HG02610 (cell line): ENCODE results near the gene IGIP.
"Not testable (repeated sequence)": the region's sequence is repeated elsewhere in the genome, so short reads cannot be mapped to it uniquely, and the experiment has no call there.

Experiments
- ATAC-seq: cut with Tn5 transposase; IDR thresholded peaks from one replicate; pipeline ENCODE4 v1.9.1; 2021; ENCODE audit warnings: mild to moderate bottlenecking, moderate library complexity; ENCODE audit not compliant: unreplicated experiment

Gene IGIP

DNA sequence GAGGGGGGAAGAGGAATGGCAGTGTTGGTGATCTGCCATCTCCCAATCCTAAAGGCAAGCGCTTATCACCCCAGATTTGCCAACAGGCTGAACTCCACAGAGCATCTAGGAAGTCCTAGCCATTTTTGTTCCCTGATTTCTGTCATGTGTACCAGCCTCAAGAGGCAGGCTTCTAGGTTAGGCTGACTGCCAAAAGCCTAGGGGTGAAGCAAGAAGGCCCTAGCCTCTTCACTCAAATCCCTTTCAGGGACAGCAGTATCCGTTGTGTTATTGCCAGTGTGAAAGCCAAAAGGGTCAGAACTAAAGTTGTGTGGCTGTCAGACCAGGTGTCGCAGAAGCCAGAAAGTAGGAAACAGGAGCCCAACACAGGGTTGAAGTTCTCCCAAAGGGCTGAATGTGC lies 14.7 kb downstream of the IGIP start:
- no peak for ATAC-seq

DNA sequence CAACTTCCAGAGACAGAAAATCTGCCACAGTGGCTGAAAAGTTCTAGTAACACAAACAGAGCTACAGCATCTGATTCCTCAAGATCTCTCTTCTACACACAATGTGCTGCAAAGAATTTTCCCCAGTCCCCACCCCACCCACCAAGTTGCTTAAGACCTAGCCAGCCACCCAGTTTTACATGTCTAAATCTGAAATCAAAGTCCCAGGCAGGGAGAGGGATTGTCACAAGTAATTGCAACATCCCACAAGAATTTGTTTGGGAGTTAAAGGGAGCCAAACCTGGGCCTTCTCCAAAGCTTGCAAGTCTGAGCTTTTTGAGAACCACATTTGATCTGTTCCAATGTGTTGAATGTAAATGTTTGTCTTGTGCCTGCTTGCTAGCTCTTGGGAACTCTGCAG lies 15.5 kb downstream of the IGIP start:
- no peak for ATAC-seq

DNA sequence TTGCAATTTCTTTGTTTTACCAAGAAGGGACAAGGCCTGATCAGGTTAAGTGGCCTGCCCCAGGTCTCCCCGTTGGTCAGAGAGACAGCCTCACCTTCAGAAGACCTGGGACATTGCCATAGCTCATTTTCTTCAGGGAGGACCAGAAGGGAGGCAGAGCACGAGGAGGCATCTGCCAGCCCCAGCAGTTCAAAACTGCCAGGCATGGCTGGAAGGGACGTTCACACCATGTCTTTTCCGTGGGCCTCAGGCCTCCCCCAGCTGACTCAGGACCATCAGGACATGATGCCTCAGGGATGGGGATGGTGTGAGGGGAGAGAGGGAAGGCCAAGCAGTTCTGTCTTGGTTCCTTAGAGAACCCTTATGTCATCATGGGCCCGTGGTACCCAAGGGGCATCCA lies 16.5 kb downstream of the IGIP start:
- ATAC-seq: no peak

DNA sequence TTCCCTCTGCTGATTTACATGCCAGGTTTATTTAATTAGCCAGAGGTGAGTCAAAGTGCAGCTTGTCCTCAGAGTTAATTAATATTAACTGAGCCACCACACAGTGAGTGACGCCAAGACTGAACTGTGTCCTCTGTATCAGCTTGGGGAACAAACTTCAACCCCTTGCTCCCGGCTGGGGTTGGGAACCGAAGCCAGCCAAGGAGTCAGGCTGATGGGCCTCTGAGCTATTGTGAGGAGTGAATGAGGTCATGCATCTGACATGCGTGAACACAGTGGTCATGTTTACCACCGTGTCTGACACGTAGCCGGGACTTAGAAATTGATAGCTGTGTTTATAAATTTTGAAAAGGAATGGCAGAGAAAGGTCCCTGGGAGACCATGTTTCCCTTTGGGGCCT lies 17.1 kb downstream of the IGIP start:
- ATAC-seq: no peak

DNA sequence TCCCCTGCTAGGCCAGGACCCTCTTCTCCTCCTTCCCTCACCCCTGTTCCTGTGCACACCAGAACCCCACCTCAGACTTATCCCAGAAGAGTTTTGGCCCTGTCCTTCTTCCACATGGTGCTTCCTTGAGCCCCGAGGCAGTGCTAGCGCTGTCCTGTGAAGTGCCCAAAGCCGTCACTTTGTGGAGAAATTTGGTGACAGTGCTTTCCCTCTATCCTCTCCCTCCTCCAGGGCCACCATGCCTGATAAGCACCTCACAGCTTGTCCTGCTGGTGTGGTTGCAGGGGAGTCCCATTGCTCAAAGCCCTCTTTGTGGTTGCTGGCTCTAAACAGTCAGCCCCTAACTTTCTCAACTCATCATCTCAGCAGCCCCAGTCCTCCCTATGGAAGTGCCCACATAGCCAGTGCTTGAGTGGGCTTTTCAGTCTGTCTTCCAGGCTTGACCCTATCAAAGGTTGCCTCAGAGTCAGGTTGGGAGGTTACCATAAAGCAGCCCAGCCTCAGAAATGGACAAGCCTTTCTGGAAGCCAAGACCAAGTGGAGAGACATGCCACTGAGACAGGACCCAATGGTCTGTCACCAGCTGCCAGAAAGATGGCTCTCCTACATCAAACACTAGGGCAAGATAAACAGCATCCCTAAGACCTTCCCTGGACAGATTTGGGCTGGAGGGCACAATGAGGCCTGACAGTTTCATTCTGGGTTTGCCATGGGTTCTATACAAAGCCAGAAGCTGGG lies 18.0 kb downstream of the IGIP start:
- peak; percentile 11 for ATAC-seq

DNA sequence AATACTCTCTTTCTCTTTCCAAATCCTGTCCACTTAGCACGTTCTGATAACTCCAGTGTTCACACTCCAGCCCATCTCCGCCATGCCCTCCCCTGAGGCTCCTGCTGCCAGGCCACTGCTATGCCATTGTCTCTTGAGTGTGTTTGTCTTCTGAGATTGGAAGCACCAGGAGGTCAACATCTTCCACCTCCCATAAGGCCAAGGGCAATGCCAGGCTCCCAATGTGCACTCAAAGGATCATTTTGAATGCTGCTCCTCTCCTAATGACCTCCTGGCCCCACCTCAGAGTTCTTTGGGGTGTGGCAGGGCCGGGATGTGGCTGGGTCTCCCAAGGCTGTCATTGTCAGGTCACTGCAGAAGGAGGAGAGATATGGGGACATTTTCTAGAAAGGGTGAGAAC lies 19.5 kb downstream of the IGIP start:
- ATAC-seq: no peak

DNA sequence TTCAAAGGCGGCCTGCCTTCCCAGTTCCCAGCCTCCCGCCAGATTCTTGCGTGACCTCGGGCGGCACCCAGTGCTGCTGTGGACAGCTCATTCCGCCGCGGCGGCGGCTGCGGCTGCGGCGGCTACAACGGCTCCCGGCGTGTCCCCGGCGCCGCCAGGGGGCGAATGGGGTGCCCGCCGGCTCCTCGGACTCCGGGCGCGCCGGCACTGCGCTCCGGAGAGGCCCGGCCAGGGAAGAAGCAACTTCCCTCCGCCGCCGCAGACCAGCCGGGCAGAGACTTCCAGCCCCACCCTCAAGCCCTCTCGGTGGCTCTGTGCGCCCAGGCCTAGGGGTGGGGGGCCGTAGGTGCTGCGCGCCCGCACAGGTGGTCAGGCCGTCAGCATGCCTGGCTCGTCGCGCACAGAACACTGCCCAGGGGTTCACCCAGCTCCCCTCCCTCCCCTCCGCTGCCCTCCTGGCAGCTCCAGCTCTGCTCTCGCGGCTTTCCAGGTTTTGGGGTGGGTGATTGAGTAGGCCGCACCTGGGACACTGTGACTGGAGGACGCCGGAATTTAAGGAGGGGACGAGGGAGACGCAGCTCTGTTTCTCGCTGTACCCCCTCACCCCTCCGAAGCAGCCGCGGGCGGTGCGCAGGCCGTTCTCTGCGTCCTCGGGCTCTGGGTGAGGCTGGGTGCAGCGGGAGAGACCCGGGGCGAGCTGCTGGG lies 20.2 kb downstream of the IGIP start:
- ATAC-seq: peak; percentile 62

DNA sequence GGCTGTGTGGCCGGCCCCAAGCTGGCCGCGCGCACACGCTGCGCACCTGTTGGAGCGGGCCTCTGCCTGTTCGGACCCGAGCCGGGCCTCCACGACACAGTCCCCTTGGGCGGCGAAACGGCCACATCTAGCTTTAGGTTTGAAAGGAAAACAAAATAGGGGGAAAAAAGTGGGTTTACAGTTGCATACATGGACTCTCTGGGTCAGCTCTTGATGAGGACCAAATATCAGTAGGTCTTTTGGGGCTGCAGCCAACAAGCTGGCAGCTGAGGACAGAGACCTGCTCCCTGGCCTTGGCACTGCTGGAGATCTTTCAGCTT lies 20.7 kb downstream of the IGIP start:
- ATAC-seq: no peak

DNA sequence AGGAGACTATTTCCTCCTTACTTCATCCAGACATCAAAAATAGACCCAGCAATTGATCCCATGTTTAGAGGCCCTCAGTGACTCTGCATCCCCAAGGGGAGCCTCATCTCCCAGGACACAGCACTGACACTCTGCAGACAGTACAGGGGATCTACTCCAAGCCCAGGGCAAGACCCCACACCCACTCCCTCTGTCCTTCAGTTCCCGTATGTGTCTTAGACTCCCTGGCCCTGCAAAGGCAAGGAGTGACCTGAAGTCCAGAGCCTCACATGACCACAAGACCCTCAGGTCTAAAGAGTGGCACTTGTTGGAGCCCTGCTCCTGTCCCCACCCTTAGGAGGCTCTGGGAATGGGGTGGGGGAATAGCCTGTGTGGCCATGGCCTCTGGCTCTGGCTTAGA lies 21.7 kb downstream of the IGIP start:
- ATAC-seq: no peak

DNA sequence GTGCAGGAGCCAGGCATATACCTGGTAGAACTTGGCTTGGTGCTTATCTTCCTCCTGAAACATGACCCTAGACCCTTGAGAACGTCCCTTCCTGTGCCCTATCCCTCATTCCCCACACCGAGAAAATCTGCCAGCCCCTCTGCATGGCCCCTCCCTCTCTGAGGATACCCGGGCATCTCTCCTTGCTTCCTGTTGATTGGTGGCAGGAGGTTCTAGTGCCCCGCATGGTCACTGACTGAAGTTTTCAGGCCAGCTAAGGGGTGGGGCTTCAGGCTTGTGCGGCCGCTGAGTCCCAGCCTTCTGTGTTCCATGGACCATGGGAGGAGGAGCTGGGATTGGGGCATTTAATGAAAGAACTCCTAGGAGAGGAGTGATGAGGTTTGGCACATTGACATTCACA lies 22.8 kb downstream of the IGIP start:
- ATAC-seq: no peak

DNA sequence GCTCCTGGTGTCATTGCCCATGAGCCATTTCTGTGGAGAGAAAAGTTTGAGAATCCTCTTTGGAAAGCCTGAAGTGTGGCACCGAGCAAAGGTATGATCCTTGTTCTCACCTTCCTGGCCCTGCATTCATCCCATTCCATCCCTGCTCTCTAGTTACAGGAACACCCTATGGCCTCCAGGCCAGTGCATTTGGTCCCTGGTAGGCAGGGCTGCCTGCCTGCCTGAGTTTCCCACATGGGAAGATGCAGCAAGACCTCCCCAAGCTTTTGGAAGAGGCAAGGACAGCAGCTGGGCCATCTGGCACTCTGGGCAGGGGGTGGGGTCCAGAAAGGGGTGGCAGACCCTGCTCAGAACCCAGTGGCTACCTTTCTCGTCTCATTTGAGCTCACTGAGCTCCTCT lies 24.5 kb downstream of the IGIP start:
- ATAC-seq: no peak

DNA sequence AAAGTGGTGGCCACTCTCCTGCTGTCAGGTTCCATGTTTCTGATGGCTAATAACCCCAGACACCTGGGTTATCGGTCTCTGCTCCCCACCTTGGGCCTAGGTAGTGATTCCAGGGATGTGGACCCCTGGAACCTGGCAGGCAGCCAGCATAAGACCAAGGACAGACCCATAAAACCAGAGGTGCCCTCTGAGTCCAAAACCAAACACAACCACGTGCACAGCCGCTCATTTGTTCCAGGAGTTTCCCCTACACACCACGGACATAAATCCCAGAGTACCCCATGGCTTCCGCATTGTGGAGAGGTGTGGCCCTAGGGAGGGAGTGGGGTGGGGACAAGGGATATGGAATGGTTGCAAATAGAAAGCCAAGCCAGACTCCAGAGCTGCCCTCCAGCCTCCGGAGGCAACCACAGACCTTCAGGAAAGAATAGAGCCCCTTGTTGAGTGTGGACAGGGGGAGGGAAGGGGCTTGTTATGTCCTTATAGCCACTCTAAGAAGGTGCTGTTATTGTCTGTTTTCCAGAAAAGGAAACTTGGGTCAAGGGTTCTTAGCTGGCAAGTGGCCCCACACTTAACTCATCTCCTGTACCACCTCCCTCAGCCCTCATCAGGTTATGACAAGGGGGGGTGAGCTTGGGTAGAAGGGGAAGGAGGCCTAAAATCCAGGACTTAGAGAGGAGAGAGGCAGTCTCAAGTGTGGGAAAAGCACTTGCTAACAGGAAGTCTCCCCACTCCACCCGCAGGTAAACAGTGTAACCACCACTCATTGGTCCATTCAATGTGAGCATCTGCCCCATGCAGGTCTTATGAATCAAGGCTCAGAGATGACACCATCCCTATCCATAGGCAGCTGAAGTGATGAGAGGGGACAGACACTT lies 25.6 kb downstream of the IGIP start:
- ATAC-seq: no peak

DNA sequence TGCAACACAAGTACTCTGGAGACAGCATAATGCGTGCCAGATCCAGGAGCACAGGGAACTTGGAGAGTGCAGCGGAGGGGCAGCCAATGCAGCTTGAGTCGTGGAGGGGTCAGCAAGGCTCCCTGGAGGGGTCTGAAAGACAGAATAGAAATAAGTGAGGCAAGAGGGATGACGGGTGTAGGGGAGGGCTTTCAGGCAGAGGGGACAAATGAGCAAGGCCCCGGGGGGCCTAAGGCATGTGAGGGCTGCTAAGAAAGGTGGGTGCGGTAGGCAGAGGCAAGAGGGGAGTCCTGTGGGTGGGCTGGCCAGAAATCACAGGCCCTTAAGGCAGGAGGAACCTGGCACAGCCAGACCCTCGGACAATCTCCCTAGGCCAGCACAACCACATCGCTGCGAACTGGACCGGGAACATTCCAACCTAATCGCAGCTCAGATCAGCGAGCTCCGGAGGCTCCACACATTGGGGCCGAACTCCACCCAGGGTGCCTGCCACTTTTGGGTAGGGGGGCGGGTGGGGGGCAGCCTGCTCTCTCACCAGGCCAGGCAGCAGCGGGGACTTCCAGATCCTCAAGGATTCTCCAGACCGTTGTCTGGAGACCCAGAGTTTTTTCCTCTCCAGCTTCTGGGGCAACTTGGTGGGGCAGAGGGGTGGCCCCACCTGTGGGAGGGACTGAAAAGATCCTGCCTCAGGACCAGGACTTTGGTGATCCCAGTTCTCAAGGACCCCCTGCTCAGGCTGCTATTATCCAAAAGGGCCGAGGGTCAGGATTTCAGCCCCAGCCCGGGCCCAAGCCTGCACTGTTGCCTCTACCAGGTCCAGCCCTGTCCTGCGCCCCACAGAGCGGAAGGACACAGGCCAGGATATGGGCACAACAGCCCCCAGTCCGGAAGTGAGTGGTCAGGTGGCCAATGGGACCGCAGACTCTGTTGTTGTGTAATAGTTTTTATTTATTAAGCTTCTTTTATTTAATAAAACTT lies 26.6 kb downstream of the IGIP start:
- no peak for ATAC-seq

DNA sequence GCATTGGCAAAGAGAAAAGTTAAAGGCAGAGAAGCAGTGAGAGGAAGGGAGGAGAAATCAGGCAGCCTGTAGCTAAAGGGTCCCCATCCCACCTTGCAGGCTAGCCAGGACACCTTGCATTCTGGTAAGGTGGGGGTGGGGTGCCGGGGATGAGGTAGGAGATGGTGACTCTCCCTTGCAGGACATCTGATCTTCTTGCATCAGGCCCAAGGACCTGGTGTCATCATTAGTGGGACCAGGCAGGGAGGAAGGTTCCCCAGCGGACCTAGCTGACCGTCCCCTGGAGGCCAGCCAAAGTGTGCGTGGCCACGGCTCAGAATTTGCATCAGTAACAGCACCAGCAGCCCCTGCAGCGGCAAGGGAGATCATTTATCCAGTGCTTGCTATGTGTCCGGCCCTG lies 27.5 kb downstream of the IGIP start:
- no peak for ATAC-seq

DNA sequence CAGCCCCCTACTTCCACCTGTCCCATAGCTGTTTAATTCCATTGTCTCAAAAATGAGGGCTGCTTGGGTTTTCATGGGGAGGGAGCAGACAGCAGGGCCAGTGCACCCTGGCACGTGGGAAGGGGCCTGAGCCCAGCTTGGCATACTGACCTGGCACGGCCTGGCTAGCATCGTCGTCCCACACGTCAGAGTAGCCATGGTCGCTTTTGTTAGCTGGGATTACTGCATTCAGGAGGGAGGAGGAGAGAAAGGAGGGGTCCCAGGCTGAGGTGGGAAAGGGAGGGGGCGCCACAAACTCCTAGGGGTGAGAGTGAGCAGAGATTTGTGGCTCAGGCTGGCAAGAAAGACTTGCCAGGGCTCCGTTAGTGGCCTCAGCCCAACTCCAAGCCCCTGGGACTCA lies 28.2 kb downstream of the IGIP start:
- ATAC-seq: no peak

DNA sequence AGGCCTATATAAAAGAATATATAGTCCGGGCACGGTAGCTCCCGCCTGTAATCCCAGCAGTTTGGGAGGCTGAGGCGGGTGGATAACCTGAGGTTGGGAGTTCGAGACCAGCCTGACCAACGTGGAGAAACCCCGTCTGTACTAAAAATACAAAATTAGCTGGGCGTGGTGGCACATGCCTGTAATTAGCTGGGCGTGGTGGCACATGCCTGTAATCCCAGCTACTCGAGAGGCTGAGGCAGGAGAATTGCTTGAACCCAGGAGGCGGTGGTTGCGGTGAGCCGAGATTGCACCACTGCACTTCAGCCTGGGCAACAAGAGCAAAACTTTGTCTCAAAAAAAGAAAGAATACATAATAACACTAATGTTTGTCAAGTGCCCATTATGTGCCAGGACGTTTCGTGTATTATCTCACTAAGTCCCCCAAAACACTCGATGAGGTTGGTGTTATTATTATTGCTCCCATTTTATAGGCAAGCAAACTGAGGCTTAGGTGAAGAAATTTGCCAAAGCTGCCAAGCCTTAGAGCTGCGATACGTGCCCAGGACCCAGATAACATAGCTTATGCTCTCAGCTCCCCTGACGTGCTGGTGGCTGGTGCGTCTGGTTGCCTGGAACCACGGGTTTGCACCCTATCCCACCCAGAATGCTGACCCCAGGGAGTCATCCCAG lies 29.1 kb downstream of the IGIP start:
- ATAC-seq: not testable (repeated sequence)

DNA sequence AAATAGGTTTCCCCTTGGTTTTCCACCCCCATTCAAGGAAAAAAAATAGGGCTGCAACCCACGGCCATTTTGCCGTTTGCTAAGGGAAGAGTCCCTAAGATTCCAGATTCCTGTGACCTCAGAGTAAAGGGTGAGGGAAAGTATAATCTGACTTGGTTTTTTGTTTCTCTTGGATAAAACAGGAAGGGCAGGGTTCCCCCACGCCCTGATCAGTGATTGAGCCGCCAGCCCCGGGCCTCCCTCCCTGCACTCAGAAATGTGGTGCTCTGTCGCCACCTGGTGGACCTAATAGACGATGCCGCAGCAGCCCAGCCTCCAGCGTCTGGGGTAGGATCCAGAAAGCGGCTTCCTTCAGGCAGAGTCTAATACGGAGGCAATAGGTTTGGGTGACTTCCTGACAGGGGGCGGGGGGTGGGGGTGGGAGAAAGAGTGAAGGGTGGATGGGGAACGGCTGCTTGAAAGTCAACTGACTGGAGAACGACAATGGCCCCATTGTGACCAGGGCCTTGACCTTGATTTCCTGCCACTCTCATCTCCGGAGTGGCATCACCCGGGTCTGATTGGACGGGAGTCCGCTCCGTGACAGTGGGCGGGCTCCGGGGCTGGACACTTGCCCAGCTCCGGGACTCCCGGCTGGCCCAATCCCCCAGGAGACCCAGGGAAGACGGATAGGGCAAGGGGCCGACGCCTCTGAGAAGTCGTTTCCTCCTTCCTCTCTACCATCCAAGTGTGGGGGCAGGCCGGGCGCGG lies 31.5 kb downstream of the IGIP start:
- ATAC-seq: peak; percentile 90

DNA sequence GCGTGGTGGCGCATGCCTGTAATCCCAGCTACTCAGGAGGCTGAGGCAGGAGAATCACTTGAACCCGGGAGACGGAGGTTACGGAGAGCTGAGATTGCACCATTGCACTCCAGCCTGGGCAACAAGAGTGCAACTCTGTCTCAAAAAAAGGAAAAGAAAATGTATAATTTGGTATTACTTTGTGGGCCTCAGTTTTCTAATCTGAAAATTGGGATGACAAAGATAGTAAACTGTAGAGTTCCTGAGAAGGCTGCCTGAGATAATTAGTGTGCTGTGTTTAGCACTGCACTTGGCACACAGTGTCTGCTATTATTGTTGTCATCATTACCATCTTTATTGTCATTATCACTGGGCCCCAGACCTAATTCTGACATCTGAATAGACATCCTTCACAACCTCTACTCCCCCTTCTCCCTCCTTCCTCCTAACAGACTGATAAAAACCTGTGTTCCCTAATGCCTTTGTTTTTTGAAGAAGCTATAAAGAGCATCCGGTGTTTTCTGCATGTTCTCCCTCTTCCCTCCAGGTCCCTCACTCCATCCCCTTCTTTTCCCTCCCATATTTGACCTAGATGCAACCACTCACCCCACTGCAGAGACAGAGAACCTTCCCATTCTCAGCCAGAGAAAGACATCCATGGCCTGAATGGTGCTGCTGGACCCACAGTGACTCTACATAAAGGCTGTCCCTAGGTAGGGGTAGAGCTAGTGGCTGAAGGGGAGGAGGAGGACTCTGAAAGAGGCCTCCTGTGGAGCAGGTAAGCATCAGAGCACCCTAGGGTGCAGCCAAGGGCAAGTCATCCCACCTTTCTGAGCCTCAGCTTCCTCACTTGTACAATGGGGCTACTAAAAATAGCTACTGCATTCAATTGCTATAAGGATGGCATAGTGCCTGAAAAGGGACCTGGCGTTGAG lies 33.5 kb downstream of the IGIP start:
- no peak for ATAC-seq
